K562 treated with DMSO at 1 percent for 4 hours (cell line): ENCODE data around the gene MIDN. TPM values are rescaled to one million over a fixed set of nuclear protein-coding genes. Genes with fewer than 3 reads are reported as not detected.

Experiments used
- total RNA-seq: library from RNA; unstranded; fragments of 300-600 nt; gene quantifications from 2 replicates; pipeline ENCODE4 v1.2.3, GENCODE V29; 2022; ENCODE audit not compliant: insufficient read depth

The MIDN gene
- 48.5 and 50.6 TPM in 2 replicates for total RNA-seq

DNA sequence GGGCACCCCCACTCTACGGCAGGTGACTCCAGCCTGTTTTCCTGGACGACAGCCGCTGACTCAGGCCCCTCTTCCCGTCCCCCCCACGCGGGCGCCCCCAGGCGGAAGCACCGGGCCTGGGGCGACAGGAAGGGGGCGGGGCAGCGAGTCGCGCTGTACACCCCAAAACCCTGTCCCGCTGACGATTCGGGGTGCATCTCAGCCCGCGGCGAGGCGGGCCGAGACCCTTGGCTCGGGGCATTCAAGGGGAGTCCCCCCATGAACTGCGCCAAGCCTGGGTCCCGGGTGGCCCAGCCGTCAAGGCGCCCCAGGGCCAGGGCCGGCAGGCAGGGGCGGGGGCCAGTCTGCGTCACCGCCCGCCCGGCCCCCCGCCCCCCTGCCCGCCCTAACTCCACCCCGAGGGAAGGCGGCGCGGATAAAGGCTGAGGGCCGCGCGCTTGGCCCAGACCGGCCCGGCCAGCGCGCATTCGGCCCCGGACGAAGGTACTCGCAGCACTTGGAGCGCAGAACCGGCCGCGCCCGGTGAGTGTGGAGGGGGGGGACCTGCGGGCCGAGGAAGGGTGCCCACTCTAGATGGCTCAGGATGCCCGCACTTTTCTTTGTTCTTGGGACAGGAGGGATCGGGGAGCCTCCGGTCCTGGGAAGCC is at the start of gene MIDN:
TSS of gene MIDN (plus strand) at position 445 of the 647 bp plus-strand sequence. CDS start 1,714 bp downstream, outside the sequence.

DNA sequence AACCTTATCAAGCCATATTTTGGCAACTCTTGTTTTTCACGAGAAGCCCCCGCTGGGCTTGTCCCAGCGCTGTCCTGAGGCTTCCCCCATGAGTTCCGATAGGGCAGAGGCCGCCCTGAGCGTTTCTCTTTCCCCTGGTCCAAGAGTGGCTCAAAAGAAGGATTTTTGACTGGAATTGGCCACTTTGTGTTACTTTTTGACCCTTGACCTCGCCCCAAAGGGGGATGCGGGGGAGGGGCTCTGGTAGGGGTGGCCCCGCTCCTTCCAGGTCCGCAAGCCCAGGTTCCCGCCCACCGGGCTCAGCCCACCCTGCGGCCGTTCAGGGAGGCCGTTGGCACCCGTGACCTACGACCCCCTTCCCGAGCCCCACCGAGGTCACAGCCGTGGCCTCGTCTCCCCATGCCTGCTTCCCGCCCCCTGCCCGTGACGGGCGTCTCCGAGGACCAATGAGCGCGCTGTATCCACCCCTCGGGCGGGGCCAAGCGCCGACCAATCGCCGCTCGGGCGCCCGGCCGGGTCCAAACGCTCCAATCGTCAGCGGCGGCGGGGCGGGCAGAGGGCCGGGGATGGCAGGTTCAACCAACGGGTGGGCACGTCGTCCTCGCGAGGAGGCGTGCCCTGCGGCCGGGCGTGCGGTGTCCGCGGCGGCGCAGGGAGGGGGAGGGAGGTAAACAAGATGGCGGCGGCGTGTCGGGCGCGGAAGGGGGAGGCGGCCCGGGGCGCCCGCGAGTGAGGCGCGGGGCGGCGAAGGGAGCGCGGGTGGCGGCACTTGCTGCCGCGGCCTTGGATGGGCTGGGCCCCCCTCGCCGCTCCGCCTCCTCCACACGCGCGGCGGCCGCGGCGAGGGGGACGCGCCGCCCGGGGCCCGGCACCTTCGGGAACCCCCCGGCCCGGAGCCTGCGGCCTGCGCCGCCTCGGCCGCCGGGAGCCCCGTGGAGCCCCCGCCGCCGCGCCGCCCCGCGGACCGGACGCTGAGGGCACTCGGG is 43.0 kb upstream of the MIDN start, which contains the start of gene STK11:
TSS of gene STK11 (plus strand) at position 665 of the 986 bp plus-strand sequence. CDS start 1,136 bp downstream, outside the sequence.

DNA sequence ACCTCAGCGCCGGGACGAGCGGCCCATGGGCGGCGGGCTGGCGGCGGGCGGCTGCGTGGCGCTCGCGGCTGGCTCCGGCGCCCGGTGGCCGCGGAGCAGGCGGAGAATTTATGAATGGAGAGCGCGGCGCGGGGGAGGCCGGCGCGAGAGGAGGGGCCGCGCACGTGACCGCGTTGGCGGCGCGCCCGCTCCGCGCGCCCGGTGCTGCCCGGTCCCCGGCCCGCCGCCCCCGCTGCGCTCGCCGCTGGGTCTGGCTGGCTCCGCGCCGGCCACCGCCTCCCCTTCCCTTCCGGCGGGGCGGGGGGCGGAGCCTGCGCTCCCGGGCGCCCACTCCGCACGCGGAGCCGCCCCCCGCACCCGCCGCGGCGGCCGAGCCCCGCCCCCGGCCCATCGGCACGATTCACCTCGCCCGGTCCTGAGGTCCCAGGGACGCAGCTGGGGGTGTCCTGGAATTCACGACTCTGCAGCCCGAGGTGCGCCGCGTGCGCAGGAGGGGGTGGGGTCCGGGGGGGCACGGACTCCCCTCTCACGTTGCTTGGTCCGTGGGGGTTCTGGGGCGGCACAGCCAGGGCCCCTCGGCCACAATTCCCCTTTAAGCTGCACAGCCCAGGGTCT is 10.5 kb upstream of the MIDN start, which contains the start of gene CBARP:
TSS of gene CBARP (minus strand) at position 252 of the 615 bp plus-strand sequence. CDS start 1,905 bp downstream, outside the sequence.

DNA sequence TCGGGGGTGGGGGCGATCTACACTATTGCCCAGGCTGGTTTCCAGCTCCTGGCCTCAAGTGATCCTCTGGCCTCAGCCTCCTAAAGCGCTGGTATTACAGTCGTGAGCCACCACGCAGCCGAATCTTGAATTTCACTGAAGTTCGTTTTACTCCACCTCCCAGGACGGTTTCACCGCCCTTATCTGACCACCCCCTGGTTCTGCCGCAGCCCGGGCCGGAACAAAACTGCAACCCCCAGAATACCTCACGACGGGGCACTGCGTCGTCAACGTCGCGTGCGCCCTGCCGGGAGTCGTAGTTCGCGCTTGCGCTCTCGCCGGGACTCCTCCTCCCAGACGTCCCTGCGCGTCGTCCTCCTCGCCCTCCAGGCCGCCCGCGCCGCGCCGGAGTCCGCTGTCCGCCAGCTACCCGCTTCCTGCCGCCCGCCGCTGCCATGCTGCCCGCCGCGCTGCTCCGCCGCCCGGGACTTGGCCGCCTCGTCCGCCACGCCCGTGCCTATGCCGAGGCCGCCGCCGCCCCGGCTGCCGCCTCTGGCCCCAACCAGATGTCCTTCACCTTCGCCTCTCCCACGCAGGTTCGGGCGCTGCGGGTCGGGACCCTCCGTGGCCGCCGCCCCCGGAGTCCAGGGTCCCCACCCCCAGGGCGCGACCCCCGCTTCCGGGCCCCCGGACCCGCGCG is 6.8 kb upstream of the MIDN start, which contains the start of gene ATP5F1D:
TSS of gene ATP5F1D (plus strand) at position 335 of the 679 bp plus-strand sequence. CDS start at position 435, 100 bp downstream.

DNA sequence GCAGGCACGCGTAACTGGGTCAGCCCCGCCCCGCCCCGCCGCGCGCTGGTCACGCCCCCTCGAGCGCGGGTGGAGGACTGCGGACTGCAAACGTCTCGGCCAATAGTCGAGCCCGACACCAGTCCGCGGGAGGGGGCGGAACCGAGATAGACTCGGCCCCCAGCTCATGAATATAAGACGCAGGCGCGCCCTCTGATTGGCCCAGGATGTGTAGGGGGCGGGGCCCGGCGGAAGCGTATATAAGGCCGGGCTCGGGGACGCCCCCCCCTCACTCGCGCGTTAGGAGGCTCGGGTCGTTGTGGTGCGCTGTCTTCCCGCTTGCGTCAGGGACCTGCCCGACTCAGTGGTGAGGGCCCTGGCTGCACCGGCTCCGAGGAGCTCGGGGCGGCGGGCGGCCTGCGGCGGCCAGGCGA is 20.7 kb downstream of the MIDN start, which contains the start of gene CIRBP:
TSS of gene CIRBP (plus strand) at position 268 of the 413 bp plus-strand sequence. CDS start 1,602 bp downstream, outside the sequence.

DNA sequence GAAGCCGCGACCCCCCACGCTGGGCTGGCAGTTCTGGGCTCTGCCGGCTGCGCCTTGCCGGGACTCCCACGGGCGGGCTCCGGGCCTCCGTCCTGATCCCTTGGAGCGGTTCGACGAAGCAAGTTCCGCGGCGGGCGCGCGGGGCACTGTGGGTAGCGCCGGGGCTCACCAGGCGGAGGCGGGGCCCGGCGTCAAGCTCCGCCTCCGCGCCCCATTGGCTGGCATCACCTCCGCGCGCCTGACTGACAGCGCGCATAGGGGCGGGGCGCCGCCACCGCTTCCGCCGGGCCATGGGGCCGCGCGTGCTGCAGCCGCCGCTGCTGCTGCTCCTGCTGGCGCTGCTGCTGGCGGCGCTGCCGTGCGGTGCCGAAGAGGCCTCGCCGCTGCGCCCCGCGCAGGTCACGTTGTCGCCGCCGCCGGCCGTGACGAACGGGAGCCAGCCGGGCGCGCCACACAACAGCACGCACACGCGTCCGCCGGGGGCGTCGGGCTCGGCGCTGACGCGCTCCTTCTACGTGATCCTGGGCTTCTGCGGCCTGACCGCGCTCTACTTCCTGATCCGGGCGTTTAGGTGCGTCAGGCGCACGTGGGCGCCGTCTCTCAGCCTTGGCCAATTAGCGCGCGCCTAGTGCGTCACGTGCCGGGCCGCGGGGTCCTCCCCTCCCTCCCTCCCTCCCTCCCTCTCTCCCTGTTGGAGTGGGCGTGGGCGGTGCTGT is 27.0 kb downstream of the MIDN start, which contains the start of gene FAM174C:
TSS of gene FAM174C (plus strand) at position 271 of the 716 bp plus-strand sequence. CDS start at position 291, 20 bp downstream.

DNA sequence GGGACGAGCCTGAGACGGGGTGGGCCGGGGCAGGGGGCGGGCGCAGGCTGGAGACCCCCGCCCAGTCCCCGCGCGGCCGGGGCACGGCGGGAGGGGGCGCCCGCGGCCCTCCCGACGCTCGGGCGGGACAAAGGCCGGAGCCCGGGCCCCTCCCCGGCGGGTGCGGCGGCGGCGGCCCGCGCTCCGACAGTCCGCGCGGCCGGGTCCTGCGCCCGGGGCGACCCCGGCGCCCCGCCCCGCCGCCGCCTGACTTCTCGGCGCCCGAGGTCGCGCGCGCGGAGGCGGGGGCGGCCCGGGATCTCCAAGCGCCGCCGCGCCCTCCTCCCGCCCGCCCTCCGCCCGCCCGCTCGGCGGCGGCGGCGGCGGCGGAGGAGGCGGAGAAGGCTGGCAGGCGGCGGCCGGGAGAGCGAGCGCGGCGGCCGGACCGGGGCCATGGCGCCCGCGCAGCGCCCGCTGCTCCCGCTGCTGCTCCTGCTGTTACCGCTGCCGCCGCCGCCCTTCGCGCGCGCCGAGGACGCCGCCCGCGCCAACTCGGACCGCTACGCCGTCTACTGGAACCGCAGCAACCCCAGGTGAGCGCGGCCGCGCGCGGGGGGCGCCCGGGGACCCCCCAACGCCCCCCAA is 37.5 kb downstream of the MIDN start, which contains the start of gene EFNA2:
TSS of gene EFNA2 (plus strand) at position 137 of the 624 bp plus-strand sequence. CDS start at position 433, 296 bp downstream.

Other genes starting within 250 kb of the MIDN start
- gene GRIN3B, start 248.2 kb upstream of the MIDN start, total RNA-seq: 0.75 and 0.97 TPM in 2 replicates
- 198 and 255 TPM in 2 replicates for gene TMEM259, start 227.5 kb upstream of the MIDN start, total RNA-seq
- not detected in 2 replicates for gene RNU6-2, start 227.1 kb upstream of the MIDN start, total RNA-seq
- 117 and 118 TPM in 2 replicates for gene CNN2, start 222.0 kb upstream of the MIDN start, total RNA-seq
- 41.5 and 58.2 TPM in 2 replicates for gene ABCA7, start 208.5 kb upstream of the MIDN start, total RNA-seq
- 21.6 and 27.0 TPM in 2 replicates for gene ARHGAP45, start 181.4 kb upstream of the MIDN start, total RNA-seq
- 205 and 214 TPM in 2 replicates for gene POLR2E, start 153.2 kb upstream of the MIDN start, total RNA-seq
- 870 and 876 TPM in 2 replicates for gene GPX4, start 144.6 kb upstream of the MIDN start, total RNA-seq
- 36.2 and 36.3 TPM in 2 replicates for gene SBNO2, start 74.3 kb upstream of the MIDN start, total RNA-seq
- 105 and 123 TPM in 2 replicates for gene STK11, start 42.8 kb upstream of the MIDN start, total RNA-seq
- 4.8 and 7.1 TPM in 2 replicates for gene CBARP, start 10.6 kb upstream of the MIDN start, total RNA-seq
- gene ATP5F1D, start 6.8 kb upstream of the MIDN start, total RNA-seq: 424 and 456 TPM in 2 replicates
- gene CIRBP, start 20.7 kb downstream of the MIDN start, total RNA-seq: 140 and 141 TPM in 2 replicates
- 81.3 and 99.5 TPM in 2 replicates for gene FAM174C, start 26.9 kb downstream of the MIDN start, total RNA-seq
- gene EFNA2, start 37.3 kb downstream of the MIDN start, total RNA-seq: 1.2 TPM in 1 of 2 replicates, not detected in the other
- 317 and 328 TPM in 2 replicates for gene NDUFS7, start 135.3 kb downstream of the MIDN start, total RNA-seq
- 44.1 and 45.1 TPM in 2 replicates for gene GAMT, start 153.0 kb downstream of the MIDN start, total RNA-seq
- gene DAZAP1, start 159.0 kb downstream of the MIDN start, total RNA-seq: 151 and 156 TPM in 2 replicates
- gene RPS15, start 189.8 kb downstream of the MIDN start, total RNA-seq: 5,479 and 5,587 TPM in 2 replicates
- 0.83 and 1.6 TPM in 2 replicates for gene APC2, start 201.5 kb downstream of the MIDN start, total RNA-seq
- gene C19orf25, start 230.6 kb downstream of the MIDN start, total RNA-seq: 37.9 and 47.6 TPM in 2 replicates
- gene PCSK4, start 241.8 kb downstream of the MIDN start, total RNA-seq: 1.6 and 3.1 TPM in 2 replicates
- 47.8 and 52.4 TPM in 2 replicates for gene REEP6, start 242.6 kb downstream of the MIDN start, total RNA-seq